Measurements from ENCODE around the gene ATG13. TPM values are rescaled to one million over a fixed set of nuclear protein-coding genes. Genes with fewer than 3 reads are reported as not detected.
A peak's percentile ranks its signal among the peaks of the same experiment; 100 is the strongest.
"Not testable (repeated sequence)": the region's sequence is repeated elsewhere in the genome, so short reads cannot be mapped to it uniquely, and the experiment has no call there.

ATG13 gene
- total RNA-seq, 5 donors from 2014 or later (not counting 1 experiment from before 2014, with no cell fraction given): 91.8 to 115 (median 102) TPM

DNA sequence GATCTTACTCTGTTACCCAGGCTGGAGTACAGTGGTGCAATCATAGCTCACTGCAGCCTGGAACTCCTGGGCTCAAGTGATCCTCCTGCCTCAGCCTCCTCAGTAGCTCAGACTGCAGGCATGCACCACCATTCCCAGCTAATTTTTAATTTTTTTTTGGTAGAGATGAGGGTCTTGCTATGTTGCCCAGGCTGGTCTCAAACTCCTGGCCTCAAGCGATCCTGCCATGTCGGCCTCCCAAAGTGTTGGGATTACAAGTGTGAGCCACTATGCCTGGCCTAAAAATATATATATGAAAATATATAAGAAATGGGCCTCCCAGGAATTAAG is 100.4 kb downstream of the ATG13 start:
- H3K4me3 ChIP-seq (ENCODE audit: control insufficient read depth in 1 of 2, extremely low read depth in 1 of 2, low read length in 1 of 2); H3K36me3 Mint-ChIP-seq; H3K9me3 ChIP-seq; ATAC-seq (replicated peaks in 1 of 4); CTCF ChIA-PET; DNase-seq; H3K4me1 Mint-ChIP-seq; H3K36me3 ChIP-seq (ENCODE audit: control insufficient read depth in 2 of 2, extremely low read depth in 1 of 2, insufficient read depth in 1 of 2, low read length in 1 of 2); H3K27ac ChIP-seq (ENCODE audit: low read length); H3K9me3 Mint-ChIP-seq; H3K27ac Mint-ChIP-seq; POLR2A ChIA-PET; H3K27me3 Mint-ChIP-seq; H3K4me3 Mint-ChIP-seq; H3K27me3 ChIP-seq (replicated peaks in 1 of 2; ENCODE audit: control insufficient read depth in 2 of 2, extremely low read depth in 1 of 2, insufficient read depth in 2 of 2, low read length in 1 of 2): not testable (repeated sequence)
- WGBS (ENCODE audit: insufficient coverage): no CpG with 5 or more reads among the region's 2 CpGs
- peaks cover 0 to 10% of the 10 kb centered on the region in 2 experiments for H3K4me1 ChIP-seq (ENCODE audit: control insufficient read depth in 1 of 2, extremely low read depth in 1 of 2, insufficient read depth in 2 of 2, low read length in 2 of 2)

DNA sequence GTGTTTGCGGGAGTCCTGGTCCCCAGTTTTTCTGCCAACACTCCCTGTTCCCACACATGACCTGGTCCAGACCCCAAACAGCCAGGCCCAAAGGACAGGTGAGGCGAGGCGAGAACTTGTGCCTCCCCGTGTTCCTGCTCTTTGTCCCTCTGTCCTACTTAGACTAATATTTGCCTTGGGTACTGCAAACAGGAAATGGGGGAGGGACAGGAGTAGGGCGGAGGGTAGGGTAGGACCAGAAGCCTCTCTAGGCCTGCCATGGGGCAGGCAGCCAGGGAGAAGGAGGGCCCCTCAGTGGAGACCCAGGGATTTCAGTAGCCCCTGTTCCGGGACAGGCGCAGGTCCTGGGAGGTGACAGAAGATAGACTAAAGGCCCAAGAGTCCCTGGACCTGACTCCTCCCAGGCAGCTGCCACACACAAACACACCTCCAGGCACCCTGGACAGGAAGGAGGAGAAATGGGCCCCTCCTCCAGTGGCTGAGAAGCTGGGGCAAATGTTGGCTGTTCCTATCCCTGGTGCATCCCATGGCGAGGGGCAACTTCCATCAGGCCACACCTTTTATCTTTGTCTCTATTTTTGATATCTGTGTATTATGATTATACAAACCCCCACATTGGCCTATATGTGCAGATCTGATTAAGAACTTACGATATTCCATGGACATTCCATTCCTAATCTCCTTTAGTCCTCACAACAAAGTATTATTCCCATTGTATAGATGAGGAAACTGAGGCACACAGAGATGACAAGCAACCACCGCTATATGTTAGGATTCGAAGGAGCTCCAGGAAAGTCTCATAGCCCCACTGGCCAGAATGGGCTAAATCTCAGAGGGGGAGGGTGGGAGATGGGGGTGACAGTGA is 101.0 kb downstream of the ATG13 start:
- no peak overlapping the region for H3K27ac ChIP-seq (ENCODE audit: low read length)
- CTCF ChIA-PET: interaction anchor here in 1 of 2 donors (0.6 kb wide), 1 partner anchor 597 kb away, joined by 3 read pairs; no protein-coding TSS in a partner anchor

DNA sequence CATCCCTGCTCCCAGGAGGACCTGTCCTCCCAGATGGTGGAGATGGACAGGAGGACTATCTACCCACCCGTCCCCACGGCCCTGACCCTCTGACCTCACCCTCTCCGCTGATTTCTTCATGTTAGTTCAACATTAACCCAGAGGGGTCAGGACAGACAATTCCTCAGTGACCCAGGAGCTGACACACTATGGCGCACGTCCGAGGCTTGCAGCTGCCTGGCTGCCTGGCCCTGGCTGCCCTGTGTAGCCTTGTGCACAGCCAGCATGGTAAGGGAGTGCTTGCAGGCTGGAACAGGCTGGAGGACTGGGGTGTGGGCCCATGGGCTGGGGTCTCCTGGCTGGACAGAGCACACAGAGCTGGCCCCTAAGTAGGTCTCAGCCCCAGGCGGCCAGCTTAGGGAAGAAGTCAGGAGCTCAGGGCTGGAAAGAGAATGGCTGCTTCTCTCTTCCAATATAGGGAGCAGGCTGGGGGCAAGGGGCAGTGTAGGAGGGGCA is 101.7 kb downstream of the ATG13 start, which contains the start of gene F2:
TSS of gene F2 (plus strand) at position 166 of the 495 bp plus-strand sequence. CDS start at position 189, 23 bp downstream.
- no peak within 1 kb of the TSS for H3K4me3 ChIP-seq (ENCODE audit: control insufficient read depth in 1 of 2, extremely low read depth in 1 of 2, low read length in 1 of 2)
- 100% methylated on average over 6 of the region's 7 CpGs for WGBS (ENCODE audit: insufficient coverage)
- no peaks in the 10 kb centered on the region for H3K27me3 Mint-ChIP-seq
- no peaks in the 10 kb centered on the region for H3K36me3 ChIP-seq (ENCODE audit: control insufficient read depth in 2 of 2, extremely low read depth in 1 of 2, insufficient read depth in 1 of 2, low read length in 1 of 2)
- CTCF ChIA-PET: interaction anchor here in 1 of 2 donors (0.6 kb wide), 1 partner anchor 598 kb away, joined by 3 read pairs; no protein-coding TSS in a partner anchor
- no peak within 1 kb of the TSS for H3K4me3 Mint-ChIP-seq
- peaks cover 0 to 10% of the 10 kb centered on the region in 2 experiments for H3K4me1 ChIP-seq (ENCODE audit: control insufficient read depth in 1 of 2, extremely low read depth in 1 of 2, insufficient read depth in 2 of 2, low read length in 2 of 2)
- no peaks in the 10 kb centered on the region for H3K36me3 Mint-ChIP-seq
- DNase-seq (no peak), ATAC-seq (replicated peaks in 1 of 4) (no peak)
- H3K27ac Mint-ChIP-seq: peak within 1 kb of the TSS in 1 of 2 donors; percentile 68
- no peaks in the 10 kb centered on the region for H3K9me3 Mint-ChIP-seq
- peaks cover 8 to 9% (median 8%) of the 10 kb centered on the region in 3 donors for H3K4me1 Mint-ChIP-seq
- POLR2A ChIA-PET: no interaction called here
- H3K9me3 ChIP-seq: no peaks in the 10 kb centered on the region
- no peak within 1 kb of the TSS for H3K27ac ChIP-seq (ENCODE audit: low read length)
- no peaks in the 10 kb centered on the region for H3K27me3 ChIP-seq (replicated peaks in 1 of 2; ENCODE audit: control insufficient read depth in 2 of 2, extremely low read depth in 1 of 2, insufficient read depth in 2 of 2, low read length in 1 of 2)

More for the DNA sequence above, 101.0 kb downstream of the ATG13 start:
- POLR2A ChIA-PET: no interaction called here
- no peaks in the 10 kb centered on the region for H3K36me3 Mint-ChIP-seq
- DNase-seq (peak in 1 of 35 experiments; percentile 5), ATAC-seq (replicated peaks in 1 of 4) (peak in 3 of 4 experiments; percentile 40 to 56 (median 48))
- H3K4me3 ChIP-seq (ENCODE audit: control insufficient read depth in 1 of 2, extremely low read depth in 1 of 2, low read length in 1 of 2): no peak overlapping the region
- peak overlapping the region in 1 of 2 donors; percentile 68 for H3K27ac Mint-ChIP-seq
- no peaks in the 10 kb centered on the region for H3K9me3 Mint-ChIP-seq
- H3K4me3 Mint-ChIP-seq: no peak overlapping the region
- H3K9me3 ChIP-seq: no peaks in the 10 kb centered on the region
- H3K36me3 ChIP-seq (ENCODE audit: control insufficient read depth in 2 of 2, extremely low read depth in 1 of 2, insufficient read depth in 1 of 2, low read length in 1 of 2): no peaks in the 10 kb centered on the region
- 14% methylated on average over 1 of the region's 11 CpGs for WGBS (ENCODE audit: insufficient coverage)
- peaks cover 8 to 9% (median 8%) of the 10 kb centered on the region in 3 donors for H3K4me1 Mint-ChIP-seq
- peaks cover 0 to 10% of the 10 kb centered on the region in 2 experiments for H3K4me1 ChIP-seq (ENCODE audit: control insufficient read depth in 1 of 2, extremely low read depth in 1 of 2, insufficient read depth in 2 of 2, low read length in 2 of 2)
- H3K27me3 Mint-ChIP-seq: no peaks in the 10 kb centered on the region
- H3K27me3 ChIP-seq (replicated peaks in 1 of 2; ENCODE audit: control insufficient read depth in 2 of 2, extremely low read depth in 1 of 2, insufficient read depth in 2 of 2, low read length in 1 of 2): no peaks in the 10 kb centered on the region

DNA sequence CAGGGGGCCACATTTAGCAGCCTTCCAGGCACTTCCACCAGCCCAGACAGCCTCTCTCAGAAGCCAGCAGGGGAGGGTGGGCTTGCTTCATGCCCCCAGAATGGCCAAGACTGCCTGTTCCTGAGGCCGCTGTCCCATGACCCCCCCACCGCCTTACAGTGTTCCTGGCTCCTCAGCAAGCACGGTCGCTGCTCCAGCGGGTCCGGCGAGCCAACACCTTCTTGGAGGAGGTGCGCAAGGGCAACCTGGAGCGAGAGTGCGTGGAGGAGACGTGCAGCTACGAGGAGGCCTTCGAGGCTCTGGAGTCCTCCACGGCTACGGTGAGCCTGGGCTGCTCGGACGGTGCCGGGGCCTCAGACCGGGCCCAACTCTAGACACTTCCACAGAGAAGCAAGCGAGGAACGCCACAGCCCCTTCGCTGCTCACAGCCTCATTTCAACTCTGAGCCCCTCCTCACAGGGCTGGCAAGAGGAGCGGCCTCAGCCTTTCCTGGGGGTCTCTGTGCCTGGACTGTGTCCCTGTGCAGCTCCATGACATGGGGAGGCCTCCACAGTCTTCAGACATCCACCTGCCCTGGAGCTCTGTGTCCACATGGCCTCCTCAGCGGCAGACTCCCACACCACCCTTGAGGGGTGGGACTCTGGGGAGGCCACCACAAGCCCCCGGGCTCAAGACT is 102.3 kb downstream of the ATG13 start:
- Mint-ChIP-seq H3K27ac (no peak overlapping the region), H3K27me3 (no peaks in the 10 kb centered on the region), H3K4me1 (peaks cover 8 to 9% (median 8%) of the 10 kb centered on the region in 3 donors), H3K4me3 (no peak overlapping the region), H3K36me3 (no peaks in the 10 kb centered on the region), H3K9me3 (no peaks in the 10 kb centered on the region)
- H3K27ac ChIP-seq (ENCODE audit: low read length): no peak overlapping the region
- ChIA-PET CTCF (no interaction called here), POLR2A (no interaction called here)
- H3K4me1 ChIP-seq (ENCODE audit: control insufficient read depth in 1 of 2, extremely low read depth in 1 of 2, insufficient read depth in 2 of 2, low read length in 2 of 2): peaks cover 0 to 10% of the 10 kb centered on the region in 2 experiments
- DNase-seq: no peak
- no peaks in the 10 kb centered on the region for H3K36me3 ChIP-seq (ENCODE audit: control insufficient read depth in 2 of 2, extremely low read depth in 1 of 2, insufficient read depth in 1 of 2, low read length in 1 of 2)
- no peaks in the 10 kb centered on the region for H3K9me3 ChIP-seq
- H3K4me3 ChIP-seq (ENCODE audit: control insufficient read depth in 1 of 2, extremely low read depth in 1 of 2, low read length in 1 of 2): no peak overlapping the region
- WGBS (ENCODE audit: insufficient coverage): 96% methylated on average over 22 of the region's 25 CpGs
- no peaks in the 10 kb centered on the region for H3K27me3 ChIP-seq (replicated peaks in 1 of 2; ENCODE audit: control insufficient read depth in 2 of 2, extremely low read depth in 1 of 2, insufficient read depth in 2 of 2, low read length in 1 of 2)
- ATAC-seq (replicated peaks in 1 of 4): no peak

DNA sequence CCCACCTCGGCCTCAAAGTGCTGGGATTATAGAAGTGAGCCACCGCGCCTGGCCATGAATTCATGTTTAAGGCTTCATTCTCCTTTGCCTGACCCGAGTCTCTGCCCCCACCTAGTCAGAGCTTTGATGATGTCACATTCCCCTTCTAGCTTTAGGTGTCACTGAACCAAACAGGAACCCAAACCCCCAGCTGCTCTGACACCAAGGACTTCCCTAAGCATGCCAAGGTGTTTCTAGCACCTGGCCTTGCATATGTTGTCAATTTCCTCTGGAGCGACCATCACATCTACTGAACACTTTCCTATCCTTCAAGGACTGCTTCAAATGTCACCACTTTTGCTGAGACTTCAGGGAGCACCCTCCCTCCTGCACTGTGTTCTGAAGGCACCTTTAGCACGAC is 103.9 kb downstream of the ATG13 start:
- H3K27me3 Mint-ChIP-seq: no peaks in the 10 kb centered on the region
- no peaks in the 10 kb centered on the region for H3K27me3 ChIP-seq (replicated peaks in 1 of 2; ENCODE audit: control insufficient read depth in 2 of 2, extremely low read depth in 1 of 2, insufficient read depth in 2 of 2, low read length in 1 of 2)
- H3K4me1 ChIP-seq (ENCODE audit: control insufficient read depth in 1 of 2, extremely low read depth in 1 of 2, insufficient read depth in 2 of 2, low read length in 2 of 2): peaks cover 0 to 10% of the 10 kb centered on the region in 2 experiments
- no peak overlapping the region for H3K4me3 Mint-ChIP-seq
- no peaks in the 10 kb centered on the region for H3K9me3 Mint-ChIP-seq
- peaks cover 8 to 9% (median 8%) of the 10 kb centered on the region in 3 donors for H3K4me1 Mint-ChIP-seq
- no peak overlapping the region for H3K4me3 ChIP-seq (ENCODE audit: control insufficient read depth in 1 of 2, extremely low read depth in 1 of 2, low read length in 1 of 2)
- POLR2A ChIA-PET: no interaction called here
- CTCF ChIA-PET: no interaction called here
- H3K9me3 ChIP-seq: no peaks in the 10 kb centered on the region
- H3K27ac Mint-ChIP-seq: no peak overlapping the region
- no peaks in the 10 kb centered on the region for H3K36me3 ChIP-seq (ENCODE audit: control insufficient read depth in 2 of 2, extremely low read depth in 1 of 2, insufficient read depth in 1 of 2, low read length in 1 of 2)
- no peaks in the 10 kb centered on the region for H3K36me3 Mint-ChIP-seq
- no peak overlapping the region for H3K27ac ChIP-seq (ENCODE audit: low read length)
- WGBS (ENCODE audit: insufficient coverage): 79% methylated on average over 4 of the region's 6 CpGs
- no peak for ATAC-seq (replicated peaks in 1 of 4)
- no peak for DNase-seq

DNA sequence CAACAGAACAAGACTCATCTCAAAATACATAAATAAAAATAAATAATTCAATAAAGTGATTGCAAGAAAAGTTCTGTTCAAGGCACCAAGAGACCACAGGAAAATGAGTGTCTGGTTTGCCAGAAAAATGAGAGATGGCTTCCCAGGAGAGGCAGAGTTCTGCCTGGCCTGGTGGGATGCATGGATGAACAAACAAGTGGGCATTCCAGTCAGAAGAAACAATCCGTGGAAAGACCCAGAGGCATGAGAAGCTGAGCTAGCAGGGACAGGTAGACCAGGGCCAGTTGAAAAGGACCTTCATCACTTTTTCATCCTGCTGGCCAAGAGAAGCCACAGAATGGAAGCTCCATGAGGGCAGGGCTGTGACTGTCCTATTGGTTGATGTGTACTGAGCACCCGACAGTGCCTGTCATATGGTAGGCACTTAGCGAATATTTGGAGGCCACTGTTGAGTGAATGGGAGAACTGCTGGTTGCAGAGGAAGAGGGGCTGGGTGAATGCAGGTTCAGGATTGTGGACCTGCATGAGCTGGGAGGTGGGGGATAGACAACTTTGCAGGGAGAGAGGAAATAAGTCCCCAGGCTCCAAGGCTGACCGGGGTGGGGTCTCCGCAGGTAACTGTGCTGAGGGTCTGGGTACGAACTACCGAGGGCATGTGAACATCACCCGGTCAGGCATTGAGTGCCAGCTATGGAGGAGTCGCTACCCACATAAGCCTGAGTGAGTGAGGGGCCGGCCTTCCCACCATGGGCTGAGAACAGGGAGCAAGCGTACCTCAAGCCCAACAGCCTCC is 105.4 kb downstream of the ATG13 start:
- Mint-ChIP-seq H3K36me3 (no peaks in the 10 kb centered on the region), H3K27me3 (no peaks in the 10 kb centered on the region), H3K27ac (no peak overlapping the region), H3K4me3 (no peak overlapping the region), H3K4me1 (peaks cover 8 to 9% (median 8%) of the 10 kb centered on the region in 3 donors), H3K9me3 (no peaks in the 10 kb centered on the region)
- ChIA-PET POLR2A (no interaction called here), CTCF (no interaction called here)
- Histone ChIP-seq H3K4me3 (ENCODE audit: control insufficient read depth in 1 of 2, extremely low read depth in 1 of 2, low read length in 1 of 2) (no peak overlapping the region), H3K9me3 (no peaks in the 10 kb centered on the region), H3K27me3 (replicated peaks in 1 of 2; ENCODE audit: control insufficient read depth in 2 of 2, extremely low read depth in 1 of 2, insufficient read depth in 2 of 2, low read length in 1 of 2) (no peaks in the 10 kb centered on the region), H3K27ac (ENCODE audit: low read length) (no peak overlapping the region), H3K36me3 (ENCODE audit: control insufficient read depth in 2 of 2, extremely low read depth in 1 of 2, insufficient read depth in 1 of 2, low read length in 1 of 2) (no peaks in the 10 kb centered on the region), H3K4me1 (ENCODE audit: control insufficient read depth in 1 of 2, extremely low read depth in 1 of 2, insufficient read depth in 2 of 2, low read length in 2 of 2) (peaks cover 0 to 9% of the 10 kb centered on the region in 2 experiments)
- DNase-seq: no peak
- ATAC-seq (replicated peaks in 1 of 4): no peak
- 89% methylated on average over 10 of the region's 11 CpGs for WGBS (ENCODE audit: insufficient coverage)
